Psoas muscle (tissue), 8 donors: ENCODE data around the gene HAPLN2. TPM values are rescaled to one million over a fixed set of nuclear protein-coding genes. Genes with fewer than 3 reads are reported as not detected.
A peak's percentile ranks its signal among the peaks of the same experiment; 100 is the strongest.

Experiments used
- ATAC-seq, 4 donors: fragments of 200-7000 bp; cut with Tn5 transposase; one replicate each; pipeline ENCODE4 v1.9.1; 2020; ENCODE audit warnings: moderate library complexity in 3 of 4, mild to moderate bottlenecking in 2 of 4
- DNase-seq, 2 donors: peaks; one replicate each; pipeline ENCODE4 v3.0.0-alpha.2; 2020
- H3K27ac ChIP-seq: fragments of 200-600 bp; one replicate; pipeline ENCODE4 v1.8.0; 2022
- H3K27me3 ChIP-seq, 3 donors: fragments of 200-600 bp in 1 of 3; one replicate each; pipeline versions ENCODE4 v1.6.1 to v1.8.0; 2013 to 2022; ENCODE audit warnings: low read length in 2 of 3, mild to moderate bottlenecking in 2 of 3, moderate library complexity in 1 of 3; ENCODE audit not compliant: insufficient read depth in 3 of 3
- H3K36me3 ChIP-seq, 2 donors: fragments of 200-600 bp in 1 of 2; one replicate each; pipeline versions ENCODE4 v1.6.1 to v1.8.0; 2013 to 2022; ENCODE audit warnings: low read depth in 1 of 2, mild to moderate bottlenecking in 1 of 2, moderate library complexity in 1 of 2; ENCODE audit not compliant: insufficient read depth in 1 of 2
- H3K4me1 ChIP-seq: fragments of 200-600 bp; one replicate; pipeline ENCODE4 v1.8.0; 2022
- H3K4me3 ChIP-seq: fragments of 200-600 bp; one replicate; pipeline ENCODE4 v1.8.0; 2022; ENCODE audit warnings: mild to moderate bottlenecking
- H3K9me3 ChIP-seq: fragments of 200-600 bp; one replicate; pipeline ENCODE4 v1.8.0; 2022
- WGBS, 3 donors: extraction: QIAGEN DNeasy Blood & Tissue Kit; methylation state at CpG; one replicate each; pipeline versions ENCODE4 v1.1.6 to v1.1.7; 2013; 5-methylcytosine and 5-hydroxymethylcytosine counted together
- intact Hi-C, 2 donors: fragments of 100-400 bp; cut with DNase I; formaldehyde crosslinking; loops; one replicate each; pipeline versions ENCODE4 v1.11.0 to v1.14.2; 2022
- polyA plus RNA-seq, 3 donors: library from polyadenylated mRNA; stranded (reverse); fragments of 200-250 nt; gene quantifications; one replicate each; pipeline ENCODE4 v1.2.3, GENCODE V29; 2013
- total RNA-seq, 4 donors: library from RNA; stranded (reverse); fragmentation: NEBNext Ultra II Directional in 2 of 4; extraction: Animal tissue kit (Norgen Biotek cat#: 25700) in 2 of 4; gene quantifications; one replicate each; pipeline versions ENCODE4 v1.2.1 to v1.2.4, GENCODE V29; 2021 to 2023
- TF ChIP-seq, protein P1 (sequence below): fragments of 200-600 bp; IDR thresholded peaks from one replicate; pipeline ENCODE4 v1.8.0; 2022; ENCODE audit warnings: antibody characterized with exemption
- donor health status: healthy with polysubstance abuse.
- donor health status: DM: no; HTN: no; CAD: no; lungs with moderate emphysema.
- donor health status: Bipolar disorder and iron deficiency.
- donor health status: healthy.
- donor health status: DM: yes; HTN: yes; CAD: no.
- donor health status: DM: no; HTN: no; CAD: no.
- donor health status: DM: no; HTN: no; CAD: no.
- donor health status: DM: yes; HTN: yes; CAD: no.

HAPLN2 gene
- total and polyA plus RNA-seq, 7 donors = 0.28 to 2.2 (median 0.61) TPM

- H3K36me3 ChIP-seq = no peaks in the 10 kb centered on the region
- DNase-seq (peak; percentile 98 to 99), ATAC-seq (peak; percentile 78 to 84 (median 81))
- peak overlapping the region; percentile 99 for H3K27ac ChIP-seq
- H3K27me3 ChIP-seq = peaks cover 0 to 14% (median 2%) of the 10 kb centered on the region in 3 donors
- WGBS, 3 donors = 7 to 14% (median 11%) methylated on average over 27 to 38 of the region's 38 CpGs
- intact Hi-C loops = loop anchor here (1.0 to 2.0 kb wide), 2 partner anchors 18 to 67 kb away; no protein-coding TSS in a partner anchor
- no peaks in the 10 kb centered on the region for H3K9me3 ChIP-seq
- H3K4me3 ChIP-seq = peak overlapping the region; percentile 56
- TF ChIP-seq, protein P1, sequence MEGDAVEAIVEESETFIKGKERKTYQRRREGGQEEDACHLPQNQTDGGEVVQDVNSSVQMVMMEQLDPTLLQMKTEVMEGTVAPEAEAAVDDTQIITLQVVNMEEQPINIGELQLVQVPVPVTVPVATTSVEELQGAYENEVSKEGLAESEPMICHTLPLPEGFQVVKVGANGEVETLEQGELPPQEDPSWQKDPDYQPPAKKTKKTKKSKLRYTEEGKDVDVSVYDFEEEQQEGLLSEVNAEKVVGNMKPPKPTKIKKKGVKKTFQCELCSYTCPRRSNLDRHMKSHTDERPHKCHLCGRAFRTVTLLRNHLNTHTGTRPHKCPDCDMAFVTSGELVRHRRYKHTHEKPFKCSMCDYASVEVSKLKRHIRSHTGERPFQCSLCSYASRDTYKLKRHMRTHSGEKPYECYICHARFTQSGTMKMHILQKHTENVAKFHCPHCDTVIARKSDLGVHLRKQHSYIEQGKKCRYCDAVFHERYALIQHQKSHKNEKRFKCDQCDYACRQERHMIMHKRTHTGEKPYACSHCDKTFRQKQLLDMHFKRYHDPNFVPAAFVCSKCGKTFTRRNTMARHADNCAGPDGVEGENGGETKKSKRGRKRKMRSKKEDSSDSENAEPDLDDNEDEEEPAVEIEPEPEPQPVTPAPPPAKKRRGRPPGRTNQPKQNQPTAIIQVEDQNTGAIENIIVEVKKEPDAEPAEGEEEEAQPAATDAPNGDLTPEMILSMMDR = peak; percentile 96
- peaks cover 67% of the 10 kb centered on the region for H3K4me1 ChIP-seq
Measured at GRCh38 chr1:156659988-156660751, 41.0 kb downstream of the HAPLN2 start.

DNA sequence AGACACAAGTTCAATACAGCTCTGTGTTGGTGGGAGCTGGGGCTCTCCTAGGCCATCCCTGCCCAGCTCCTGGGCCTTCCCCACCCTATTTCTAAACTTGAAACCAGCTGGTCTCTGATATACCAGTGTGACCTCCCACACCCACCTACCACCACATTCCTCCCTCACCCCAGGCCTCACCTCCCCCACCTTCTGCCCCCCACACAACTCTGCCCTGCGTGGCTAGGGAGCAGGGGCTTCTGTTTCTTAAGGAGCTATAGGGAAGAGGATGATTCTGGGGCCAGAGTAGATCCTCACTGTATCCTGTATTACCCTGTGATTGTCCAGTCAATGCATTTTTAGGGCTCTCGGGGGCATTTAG is 41.5 kb downstream of the HAPLN2 start:
- ATAC-seq (no peak), DNase-seq (no peak)
- Histone ChIP-seq H3K4me1 (peaks cover 73% of the 10 kb centered on the region), H3K9me3 (no peaks in the 10 kb centered on the region), H3K36me3 (no peaks in the 10 kb centered on the region), H3K27me3 (peaks cover 0 to 14% (median 2%) of the 10 kb centered on the region in 3 donors), H3K27ac (peak overlapping the region; percentile 99), H3K4me3 (peak overlapping the region; percentile 56)
- WGBS, 3 donors = 70 to 73% (median 70%) methylated on average over 2 of the region's 2 CpGs
- intact Hi-C loops = loop anchor here (1.0 kb wide), 1 partner anchor 18 kb away; no protein-coding TSS in a partner anchor
- TF ChIP-seq, protein P1 = no peak

DNA sequence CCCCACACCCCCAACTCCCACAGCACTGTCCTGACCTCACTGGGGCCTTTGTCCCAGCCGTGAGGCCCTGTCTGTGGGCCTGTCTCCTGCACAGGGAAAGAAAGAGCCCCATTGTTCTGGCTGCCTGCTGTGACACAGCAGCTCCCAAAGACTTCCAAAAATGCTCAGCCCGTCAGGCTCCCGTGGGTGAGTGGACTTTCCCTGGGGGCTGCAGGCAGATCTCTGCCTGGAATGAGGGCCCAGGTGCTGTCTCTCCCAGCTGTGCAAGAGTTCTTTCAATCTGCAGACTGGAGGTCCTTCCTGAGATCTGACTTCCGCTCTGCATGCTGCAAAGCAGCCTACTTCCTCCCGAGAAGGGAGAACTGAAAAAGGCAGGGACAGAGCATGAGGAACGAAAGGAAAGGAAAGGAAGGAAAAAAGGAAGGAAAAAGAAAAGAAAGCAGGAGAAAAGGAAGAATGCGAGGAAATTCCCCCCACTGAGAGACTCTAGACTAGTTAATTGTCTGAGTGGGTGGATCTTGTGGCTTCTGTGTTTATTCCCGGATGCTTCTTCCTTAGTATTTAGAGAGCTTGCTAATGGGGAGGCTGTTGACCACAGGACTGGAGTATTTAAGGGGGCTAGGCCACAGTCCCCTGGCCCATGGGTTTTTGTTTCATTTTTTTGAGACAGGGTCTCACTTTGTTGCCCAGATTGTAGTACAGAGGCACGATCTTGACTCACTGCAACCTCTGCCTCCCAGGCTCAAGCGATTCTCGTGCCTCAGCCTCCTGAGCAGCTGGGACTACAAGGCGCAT is 43.0 kb downstream of the HAPLN2 start:
- intact Hi-C loops = no loop called here
- peaks cover 80% of the 10 kb centered on the region for H3K4me1 ChIP-seq
- DNase-seq = no peak
- no peak overlapping the region for H3K4me3 ChIP-seq
- H3K27me3 ChIP-seq = peaks cover 0 to 2% (median 0%) of the 10 kb centered on the region in 3 donors
- H3K36me3 ChIP-seq = no peaks in the 10 kb centered on the region
- H3K27ac ChIP-seq = peak overlapping the region; percentile 99
- 58 to 62% (median 62%) methylated on average over 12 of the region's 12 CpGs for WGBS, 3 donors
- no peak for ATAC-seq
- TF ChIP-seq, protein P1 = no peak
- H3K9me3 ChIP-seq = no peaks in the 10 kb centered on the region

DNA sequence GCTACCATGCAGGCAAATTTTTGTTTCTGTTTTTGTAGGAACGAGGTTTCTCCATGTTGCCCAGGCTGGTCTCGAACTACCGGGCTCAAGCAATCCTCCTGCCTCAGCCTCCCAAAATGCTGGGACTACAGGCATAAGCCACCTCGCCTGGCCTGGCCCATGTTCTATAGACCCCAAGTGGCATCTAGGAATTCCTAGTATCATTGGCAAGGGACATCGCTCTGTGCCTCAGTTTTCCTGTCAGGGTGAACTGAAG is 43.5 kb downstream of the HAPLN2 start:
- H3K4me3 ChIP-seq = peak overlapping the region; percentile 14
- peak overlapping the region; percentile 99 for H3K27ac ChIP-seq
- peaks cover 81% of the 10 kb centered on the region for H3K4me1 ChIP-seq
- no peaks in the 10 kb centered on the region for H3K9me3 ChIP-seq
- 55 to 66% (median 55%) methylated on average over 5 of the region's 5 CpGs for WGBS, 3 donors
- ATAC-seq (no peak), DNase-seq (no peak)
- TF ChIP-seq, protein P1 = no peak
- no peaks in the 10 kb centered on the region for H3K36me3 ChIP-seq
- no peaks in the 10 kb centered on the region for H3K27me3 ChIP-seq
- intact Hi-C loops = no loop called here
